HL-60 (cell line): Measurements from ENCODE around the gene ABHD16A.

Experiments
- GABPA ChIP-seq: IDR thresholded peaks from 2 replicates; pipeline ENCODE4 v1.6.1; 2012; ENCODE audit warnings: low read depth
- TF ChIP-seq, protein P1 (sequence below): IDR thresholded peaks from one replicate; pipeline ENCODE4 v1.5.1; 2011; ENCODE audit warnings: low read length, control low read depth, inconsistent platforms; ENCODE audit not compliant: insufficient read depth

GRCh38 chr6:31712296-31712695, 9.2 kb upstream of the ABHD16A start:
- TF ChIP-seq, protein P1, sequence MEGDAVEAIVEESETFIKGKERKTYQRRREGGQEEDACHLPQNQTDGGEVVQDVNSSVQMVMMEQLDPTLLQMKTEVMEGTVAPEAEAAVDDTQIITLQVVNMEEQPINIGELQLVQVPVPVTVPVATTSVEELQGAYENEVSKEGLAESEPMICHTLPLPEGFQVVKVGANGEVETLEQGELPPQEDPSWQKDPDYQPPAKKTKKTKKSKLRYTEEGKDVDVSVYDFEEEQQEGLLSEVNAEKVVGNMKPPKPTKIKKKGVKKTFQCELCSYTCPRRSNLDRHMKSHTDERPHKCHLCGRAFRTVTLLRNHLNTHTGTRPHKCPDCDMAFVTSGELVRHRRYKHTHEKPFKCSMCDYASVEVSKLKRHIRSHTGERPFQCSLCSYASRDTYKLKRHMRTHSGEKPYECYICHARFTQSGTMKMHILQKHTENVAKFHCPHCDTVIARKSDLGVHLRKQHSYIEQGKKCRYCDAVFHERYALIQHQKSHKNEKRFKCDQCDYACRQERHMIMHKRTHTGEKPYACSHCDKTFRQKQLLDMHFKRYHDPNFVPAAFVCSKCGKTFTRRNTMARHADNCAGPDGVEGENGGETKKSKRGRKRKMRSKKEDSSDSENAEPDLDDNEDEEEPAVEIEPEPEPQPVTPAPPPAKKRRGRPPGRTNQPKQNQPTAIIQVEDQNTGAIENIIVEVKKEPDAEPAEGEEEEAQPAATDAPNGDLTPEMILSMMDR: peak; percentile 10
- no peak for TF ChIP-seq GABPA
